Body of pancreas (tissue), 4 donors: ENCODE results near the gene ASIP. TPM values are rescaled to one million over a fixed set of nuclear protein-coding genes. Genes with fewer than 3 reads are reported as not detected.

Experiments used
- ATAC-seq: fragments of 150-250 bp; one replicate; pipeline ENCODE4 v1.9.1; 2016
- DNase-seq, 4 donors: peaks; one replicate each; pipeline ENCODE4 v3.0.0-alpha.2; 2019
- H3K27ac ChIP-seq, 4 donors: fragments of 200-600 bp; sonication (generic); 1 replicate in 3 of 4; 2 replicates in 1 of 4; pipeline versions ENCODE4 v1.5.1 to v1.6.1; 2016 to 2019; ENCODE audit warnings: mild to moderate bottlenecking in 1 of 4, mixed read lengths in 1 of 4, moderate library complexity in 1 of 4
- H3K27me3 ChIP-seq, 2 donors: fragments of 200-600 bp; sonication (generic); one replicate each; pipeline ENCODE4 v1.6.0; 2016; ENCODE audit warnings: mild to moderate bottlenecking in 1 of 2
- H3K36me3 ChIP-seq, 2 donors: fragments of 200-600 bp; sonication (generic); replicated peaks in 1 of 2; 2 replicates each; pipeline ENCODE4 v1.5.1; 2016; ENCODE audit warnings: low read depth in 2 of 2; ENCODE audit not compliant: insufficient read depth in 1 of 2
- H3K4me1 ChIP-seq: fragments of 200-600 bp; sonication (generic); one replicate; pipeline ENCODE4 v1.6.0; 2016
- H3K4me3 ChIP-seq, 2 donors: fragments of 200-600 bp; sonication (generic); 1 replicate in 1 of 2; 2 replicates in 1 of 2; pipeline ENCODE4 v1.5.1; 2016 to 2019
- H3K9me3 ChIP-seq, 3 donors: fragments of 200-600 bp; sonication (generic); 1 replicate in 2 of 3; 2 replicates in 1 of 3; pipeline ENCODE4 v1.5.1; 2016
- POLR2A ChIP-seq, 3 donors: fragments of 450-650 bp; IDR thresholded peaks; one replicate each; pipeline ENCODE4 v1.6.1; 2016; ENCODE audit warnings: antibody characterized with exemption in 3 of 3, mild to moderate bottlenecking in 2 of 3
- WGBS, 2 donors: methylation state at CpG; one replicate each; pipeline ENCODE4 v1.1.5; 2017; 5-methylcytosine and 5-hydroxymethylcytosine counted together
- intact Hi-C: fragments of 100-400 bp; cut with DNase I; formaldehyde crosslinking; loops from one replicate; pipeline ENCODE4 v1.15.1; 2023
- total RNA-seq, 2 donors: library from RNA; depleted of rRNA; stranded (reverse); fragments of >200 nt; gene quantifications; one replicate each; pipeline ENCODE4 v1.1.0, GENCODE V29; 2016
- TF ChIP-seq, protein P1 (sequence below), 7 experiments: fragments of 450-650 bp in 4 of 7; fragments of 200-600 bp in 3 of 7; sonication (generic) in 3 of 7; IDR thresholded peaks; one replicate each; pipeline ENCODE4 v1.5.1; 2016 to 2019; ENCODE audit warnings: antibody characterized with exemption in 7 of 7

The ASIP gene
- total RNA-seq, 2 donors from 2014 or later: not detected

DNA sequence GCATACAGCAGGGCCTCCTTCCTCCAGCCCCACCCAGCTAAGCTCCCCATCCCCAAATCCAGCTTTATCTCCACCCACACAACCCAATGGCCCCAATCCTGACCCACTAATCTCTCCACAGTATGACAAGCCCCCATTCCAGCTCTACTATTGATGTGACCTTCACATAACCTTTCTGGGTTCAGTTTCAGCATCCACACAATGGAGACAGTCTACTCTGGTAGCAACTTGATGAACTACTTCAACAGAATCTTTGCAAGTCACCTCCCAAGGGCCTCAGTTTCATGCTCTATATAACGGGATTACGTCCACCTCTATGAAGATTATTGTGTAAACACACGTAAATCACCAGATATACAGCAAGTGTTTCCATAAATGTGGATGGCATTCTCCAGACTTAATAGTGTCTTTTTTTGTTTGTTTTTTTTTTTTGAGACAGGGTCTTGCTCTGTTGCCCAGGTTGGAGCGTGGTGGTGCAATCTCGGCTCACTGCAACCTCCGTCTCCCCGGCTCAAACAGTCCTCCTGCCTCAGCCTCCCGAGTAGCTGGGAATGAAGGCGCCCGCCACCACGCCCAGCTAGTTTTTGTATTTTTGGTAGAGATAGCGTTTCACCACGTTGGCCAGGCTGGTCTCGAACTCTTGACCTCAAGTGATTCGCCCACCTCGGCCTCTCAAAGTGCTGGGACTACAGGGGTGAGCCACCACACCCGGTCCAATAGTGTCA lies 60.5 kb downstream of the ASIP start:
- ATAC-seq: no peak

GRCh38 chr20:34302312-34302722 lies 61.1 kb downstream of the ASIP start:
- no peak for TF ChIP-seq POLR2A (IDR thresholded peaks at IDR 0.05)
- TF ChIP-seq, protein P1, sequence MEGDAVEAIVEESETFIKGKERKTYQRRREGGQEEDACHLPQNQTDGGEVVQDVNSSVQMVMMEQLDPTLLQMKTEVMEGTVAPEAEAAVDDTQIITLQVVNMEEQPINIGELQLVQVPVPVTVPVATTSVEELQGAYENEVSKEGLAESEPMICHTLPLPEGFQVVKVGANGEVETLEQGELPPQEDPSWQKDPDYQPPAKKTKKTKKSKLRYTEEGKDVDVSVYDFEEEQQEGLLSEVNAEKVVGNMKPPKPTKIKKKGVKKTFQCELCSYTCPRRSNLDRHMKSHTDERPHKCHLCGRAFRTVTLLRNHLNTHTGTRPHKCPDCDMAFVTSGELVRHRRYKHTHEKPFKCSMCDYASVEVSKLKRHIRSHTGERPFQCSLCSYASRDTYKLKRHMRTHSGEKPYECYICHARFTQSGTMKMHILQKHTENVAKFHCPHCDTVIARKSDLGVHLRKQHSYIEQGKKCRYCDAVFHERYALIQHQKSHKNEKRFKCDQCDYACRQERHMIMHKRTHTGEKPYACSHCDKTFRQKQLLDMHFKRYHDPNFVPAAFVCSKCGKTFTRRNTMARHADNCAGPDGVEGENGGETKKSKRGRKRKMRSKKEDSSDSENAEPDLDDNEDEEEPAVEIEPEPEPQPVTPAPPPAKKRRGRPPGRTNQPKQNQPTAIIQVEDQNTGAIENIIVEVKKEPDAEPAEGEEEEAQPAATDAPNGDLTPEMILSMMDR (IDR thresholded peaks at IDR 0.05): peak in 1 of 7 experiments; percentile 9
- Histone ChIP-seq H3K27me3 (no peaks in the 10 kb centered on the region), H3K27ac (peak overlapping the region; percentile 77 to 98 (median 88)), H3K4me1 (peaks cover 23% of the 10 kb centered on the region), H3K9me3 (no peaks in the 10 kb centered on the region), H3K4me3 (peak overlapping the region; percentile 55 to 66), H3K36me3 (no peaks in the 10 kb centered on the region)
- no peak for DNase-seq
- ATAC-seq: no peak
- intact Hi-C loops: no loop called here
- 19 to 23% methylated on average over 8 to 9 of the region's 9 CpGs for WGBS, 2 donors

More for the DNA sequence above, 60.5 kb downstream of the ASIP start:
- no peaks in the 10 kb centered on the region for H3K36me3 ChIP-seq
- H3K4me3 ChIP-seq: peak overlapping the region in 1 of 2 donors; percentile 66
- no peak overlapping the region for H3K27ac ChIP-seq
- peaks cover 23% of the 10 kb centered on the region for H3K4me1 ChIP-seq
- DNase-seq: no peak
- no peaks in the 10 kb centered on the region for H3K9me3 ChIP-seq
- no peak for TF ChIP-seq POLR2A (IDR thresholded peaks at IDR 0.05)
- TF ChIP-seq, protein P1 (IDR thresholded peaks at IDR 0.05): no peak
- intact Hi-C loops: no loop called here
- 77 to 78% methylated on average over 17 of the region's 17 CpGs for WGBS, 2 donors
- H3K27me3 ChIP-seq: no peaks in the 10 kb centered on the region

GRCh38 chr20:34302723-34303533 lies 61.7 kb downstream of the ASIP start, which contains the start of gene AHCY:
Gene AHCY (minus strand): TSS chr20:34303355. CDS start chr20:34303270, 85 bp downstream.
- Histone ChIP-seq H3K4me1 (peaks cover 23% of the 10 kb centered on the region), H3K36me3 (no peaks in the 10 kb centered on the region), H3K9me3 (no peaks in the 10 kb centered on the region), H3K27me3 (no peaks in the 10 kb centered on the region), H3K27ac (peak within 1 kb of the TSS; percentile 77 to 98 (median 88)), H3K4me3 (peak within 1 kb of the TSS; percentile 55 to 66)
- intact Hi-C loops: no loop called here
- peak; percentile 72 to 85 (median 85) for TF ChIP-seq POLR2A (IDR thresholded peaks at IDR 0.05)
- TF ChIP-seq, protein P1 (IDR thresholded peaks at IDR 0.05): no peak
- peak; percentile 97 for ATAC-seq
- 0 to 1% methylated on average over 13 to 67 of the region's 79 CpGs for WGBS, 2 donors
- DNase-seq: peak; percentile 97 to 99 (median 98)

GRCh38 chr20:34305333-34306230 lies 64.4 kb downstream of the ASIP start:
- intact Hi-C loops: no loop called here
- H3K9me3 ChIP-seq: no peaks in the 10 kb centered on the region
- 72 to 78% methylated on average over 16 to 19 of the region's 19 CpGs for WGBS, 2 donors

More at GRCh38 chr20:34305333-34306230, 64.4 kb downstream of the ASIP start:
- ATAC-seq (no peak), DNase-seq (no peak)
- TF ChIP-seq, protein P1 (IDR thresholded peaks at IDR 0.05): no peak
- TF ChIP-seq POLR2A (IDR thresholded peaks at IDR 0.05): no peak
- no peaks in the 10 kb centered on the region for H3K36me3 ChIP-seq
- no peaks in the 10 kb centered on the region for H3K27me3 ChIP-seq
- no peak overlapping the region for H3K4me3 ChIP-seq
- no peak overlapping the region for H3K27ac ChIP-seq
- H3K4me1 ChIP-seq: peaks cover 18% of the 10 kb centered on the region
